ENCODE results near the gene EIPR1.

Gene EIPR1

DNA sequence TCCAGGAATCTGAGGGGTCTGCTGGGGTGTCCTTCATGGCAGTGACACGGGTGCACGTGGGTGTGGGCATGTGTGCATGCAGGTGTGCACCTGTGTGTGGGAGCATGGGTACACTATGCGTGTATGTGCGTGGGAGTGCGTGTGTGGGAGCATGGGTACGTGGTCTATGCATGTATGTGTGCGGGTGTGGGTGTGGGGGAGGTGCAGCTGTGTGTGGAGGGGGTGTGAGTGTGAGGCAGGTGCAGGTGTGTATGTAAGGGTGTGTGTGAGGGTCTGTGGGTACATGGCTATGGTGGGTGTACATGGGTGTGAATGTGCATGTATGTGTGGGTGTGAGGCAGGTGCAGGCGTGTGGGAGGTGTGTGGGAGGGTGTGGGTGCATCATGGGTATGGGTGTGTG lies 36.3 kb downstream of the EIPR1 start:
- H3K36me3 ChIP-seq (ENCODE audit: control insufficient read depth in 2 of 2, insufficient read depth in 2 of 2, low read length in 2 of 2), result peaks cover 0 to 4% of the 10 kb centered on the region in 2 donors
- H3K27me3 ChIP-seq (ENCODE audit: control insufficient read depth in 1 of 2, insufficient read depth in 2 of 2, low read length in 2 of 2), result no peaks in the 10 kb centered on the region
- no peaks in the 10 kb centered on the region for H3K4me1 ChIP-seq (ENCODE audit: control insufficient read depth, insufficient read depth, low read length)
- no peak overlapping the region for H3K27ac ChIP-seq (ENCODE audit: low read length)
- no peaks in the 10 kb centered on the region for H3K9me3 ChIP-seq (ENCODE audit: control insufficient read depth in 2 of 2, low read length in 2 of 2)
- H3K9ac ChIP-seq (ENCODE audit: low read length in 2 of 2), result no peak overlapping the region
- H3K4me3 ChIP-seq (ENCODE audit: low read length in 2 of 2), result no peak overlapping the region

DNA sequence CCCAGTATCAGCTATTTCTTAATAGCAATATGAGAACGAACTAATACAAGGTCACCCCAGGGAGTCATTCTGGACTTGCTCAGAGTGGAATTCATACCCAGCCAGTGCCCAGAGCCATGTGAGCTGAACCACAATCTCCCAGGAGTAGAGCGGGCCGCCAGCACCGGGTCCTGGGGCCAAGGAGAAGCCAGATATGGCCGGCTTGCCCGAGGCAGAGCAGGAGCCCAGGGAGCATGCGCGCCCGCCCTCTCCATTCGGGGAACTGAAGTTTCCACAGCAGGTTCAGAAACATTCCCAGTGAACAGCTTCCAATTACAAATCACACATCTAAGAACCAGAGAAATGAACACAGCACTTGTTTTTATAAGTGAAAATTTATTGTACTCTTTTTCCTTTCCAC lies 37.5 kb downstream of the EIPR1 start:
- Histone ChIP-seq H3K9ac (ENCODE audit: low read length in 2 of 2) (no peak overlapping the region), H3K9me3 (ENCODE audit: control insufficient read depth in 2 of 2, low read length in 2 of 2) (no peaks in the 10 kb centered on the region), H3K27ac (ENCODE audit: low read length) (no peak overlapping the region), H3K27me3 (ENCODE audit: control insufficient read depth in 1 of 2, insufficient read depth in 2 of 2, low read length in 2 of 2) (no peaks in the 10 kb centered on the region), H3K4me1 (ENCODE audit: control insufficient read depth, insufficient read depth, low read length) (no peaks in the 10 kb centered on the region), H3K4me3 (ENCODE audit: low read length in 2 of 2) (no peak overlapping the region), H3K36me3 (ENCODE audit: control insufficient read depth in 2 of 2, insufficient read depth in 2 of 2, low read length in 2 of 2) (peaks cover 0 to 4% of the 10 kb centered on the region in 2 donors)

DNA sequence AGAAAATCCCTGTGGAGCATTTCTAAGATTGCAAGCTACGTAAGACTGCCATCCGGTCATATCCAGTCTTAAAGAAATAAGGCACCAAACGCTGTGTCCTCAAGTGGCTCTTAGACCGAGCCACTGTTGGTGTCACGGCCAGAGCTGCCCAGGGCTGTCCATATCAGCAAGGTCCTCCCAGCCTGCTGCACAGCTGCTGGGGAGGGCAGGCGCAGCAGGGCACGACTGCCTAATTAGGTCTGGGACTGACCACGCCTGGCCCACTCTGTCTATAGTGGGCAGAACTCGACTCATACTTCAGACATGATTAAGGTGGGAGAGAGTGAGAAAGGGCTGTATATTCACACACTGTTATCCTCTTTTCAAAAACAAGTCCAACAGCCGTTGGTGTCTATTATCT lies 39.3 kb downstream of the EIPR1 start:
- no peak overlapping the region for H3K4me3 ChIP-seq (ENCODE audit: low read length in 2 of 2)
- H3K27me3 ChIP-seq (ENCODE audit: control insufficient read depth in 1 of 2, insufficient read depth in 2 of 2, low read length in 2 of 2), result no peaks in the 10 kb centered on the region
- no peak overlapping the region for H3K27ac ChIP-seq (ENCODE audit: low read length)
- peaks cover 3 to 10% of the 10 kb centered on the region in 2 donors for H3K36me3 ChIP-seq (ENCODE audit: control insufficient read depth in 2 of 2, insufficient read depth in 2 of 2, low read length in 2 of 2)
- H3K4me1 ChIP-seq (ENCODE audit: control insufficient read depth, insufficient read depth, low read length), result no peaks in the 10 kb centered on the region
- no peak overlapping the region for H3K9ac ChIP-seq (ENCODE audit: low read length in 2 of 2)
- no peaks in the 10 kb centered on the region for H3K9me3 ChIP-seq (ENCODE audit: control insufficient read depth in 2 of 2, low read length in 2 of 2)

DNA sequence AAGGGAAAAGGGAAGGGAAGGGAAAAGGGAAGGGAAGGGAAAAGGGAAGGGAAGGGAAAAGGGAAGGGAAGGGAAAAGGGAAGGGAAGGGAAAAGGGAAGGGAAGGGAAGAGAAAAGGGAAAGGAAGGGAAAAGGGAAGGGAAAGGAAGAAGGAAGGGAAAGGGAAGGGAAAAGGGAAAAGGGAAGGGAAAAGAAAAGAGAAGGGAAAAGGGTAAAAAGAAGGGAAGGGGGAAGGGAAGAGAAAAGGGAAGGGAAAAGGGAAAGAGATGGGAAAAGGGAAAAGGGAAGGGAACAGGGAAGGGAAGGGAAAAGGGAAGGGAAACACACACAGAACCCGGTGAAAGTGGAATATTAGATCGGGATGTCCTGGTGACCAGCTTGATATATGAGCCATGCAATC lies 40.8 kb downstream of the EIPR1 start:
- H3K9me3 ChIP-seq (ENCODE audit: control insufficient read depth in 2 of 2, low read length in 2 of 2), result no peaks in the 10 kb centered on the region
- no peaks in the 10 kb centered on the region for H3K4me1 ChIP-seq (ENCODE audit: control insufficient read depth, insufficient read depth, low read length)
- H3K27me3 ChIP-seq (ENCODE audit: control insufficient read depth in 1 of 2, insufficient read depth in 2 of 2, low read length in 2 of 2), result no peaks in the 10 kb centered on the region
- H3K4me3 ChIP-seq (ENCODE audit: low read length in 2 of 2), result no peak overlapping the region
- no peak overlapping the region for H3K9ac ChIP-seq (ENCODE audit: low read length in 2 of 2)
- peaks cover 3 to 10% of the 10 kb centered on the region in 2 donors for H3K36me3 ChIP-seq (ENCODE audit: control insufficient read depth in 2 of 2, insufficient read depth in 2 of 2, low read length in 2 of 2)
- H3K27ac ChIP-seq (ENCODE audit: low read length), result no peak overlapping the region

DNA sequence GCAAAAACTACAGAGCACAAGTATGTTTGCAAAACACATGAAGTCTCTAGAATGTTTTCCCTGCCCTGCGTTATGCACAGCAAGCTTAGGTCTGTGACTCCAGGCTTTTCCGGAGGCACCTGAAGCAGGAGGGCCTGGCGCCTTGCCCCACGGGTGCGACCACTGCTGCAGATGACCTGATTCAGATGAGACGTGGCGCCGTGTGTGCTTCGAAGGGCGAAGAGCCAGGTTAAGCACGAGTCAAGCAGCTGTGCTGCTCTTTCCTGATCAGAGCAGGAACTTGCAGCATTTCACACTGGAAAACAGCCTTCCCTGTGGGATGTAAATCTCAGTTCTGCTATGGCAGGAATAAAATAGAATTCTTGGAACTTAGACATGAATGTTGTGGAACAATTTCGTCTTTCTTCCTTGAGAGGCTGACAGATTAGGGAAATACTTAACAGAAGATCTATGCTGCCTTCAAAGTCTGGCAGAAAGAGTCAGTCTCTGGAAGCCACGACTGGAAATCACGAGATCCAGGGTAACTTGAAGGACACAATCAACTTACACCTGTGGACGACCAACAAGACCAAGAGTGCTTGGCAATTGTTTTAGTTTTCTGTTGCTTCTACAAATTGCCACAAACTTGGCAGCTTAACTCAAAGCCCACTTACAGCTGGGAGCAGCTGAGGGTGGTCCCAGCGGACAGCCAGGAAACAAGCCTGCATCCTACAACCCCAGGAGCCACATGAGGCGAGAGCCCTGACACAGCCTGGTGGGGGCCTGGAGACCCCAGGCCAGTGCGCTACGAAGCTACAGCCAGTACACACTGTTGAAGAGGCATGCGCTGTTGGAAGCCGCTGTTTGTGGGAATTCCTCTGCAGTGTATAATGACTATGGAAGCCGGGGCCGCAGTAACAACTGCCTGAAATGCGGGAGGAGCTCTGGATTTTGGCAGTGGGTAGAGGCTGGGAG lies 42.9 kb downstream of the EIPR1 start:
- H3K4me1 ChIP-seq (ENCODE audit: control insufficient read depth, insufficient read depth, low read length), result no peaks in the 10 kb centered on the region
- no peak overlapping the region for H3K4me3 ChIP-seq (ENCODE audit: low read length in 2 of 2)
- peaks cover 13 to 17% of the 10 kb centered on the region in 2 donors for H3K36me3 ChIP-seq (ENCODE audit: control insufficient read depth in 2 of 2, insufficient read depth in 2 of 2, low read length in 2 of 2)
- H3K27me3 ChIP-seq (ENCODE audit: control insufficient read depth in 1 of 2, insufficient read depth in 2 of 2, low read length in 2 of 2), result no peaks in the 10 kb centered on the region
- H3K9me3 ChIP-seq (ENCODE audit: control insufficient read depth in 2 of 2, low read length in 2 of 2), result no peaks in the 10 kb centered on the region
- H3K9ac ChIP-seq (ENCODE audit: low read length in 2 of 2), result no peak overlapping the region
- H3K27ac ChIP-seq (ENCODE audit: low read length), result no peak overlapping the region

DNA sequence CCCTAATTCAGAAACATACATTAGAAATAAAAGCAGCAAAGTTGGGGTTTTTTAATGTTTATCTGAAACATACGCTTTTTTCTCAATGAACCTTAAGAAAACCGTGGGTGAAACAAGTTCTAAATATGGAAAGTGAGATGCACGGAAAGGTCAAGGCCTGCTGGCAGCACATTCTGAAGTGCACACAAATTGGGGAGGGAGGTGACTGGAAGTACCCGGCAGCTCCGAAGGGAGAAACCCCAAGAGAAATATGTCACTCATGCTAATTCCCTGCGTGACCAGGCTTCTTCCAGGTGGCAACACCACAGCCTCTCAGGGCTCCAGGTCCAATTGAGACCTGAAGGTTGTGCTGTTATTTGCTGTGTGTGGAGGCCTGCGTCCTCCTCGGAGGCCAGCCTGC lies 45.5 kb downstream of the EIPR1 start:
- no peaks in the 10 kb centered on the region for H3K9me3 ChIP-seq (ENCODE audit: control insufficient read depth in 2 of 2, low read length in 2 of 2)
- peaks cover 13% of the 10 kb centered on the region in 2 donors for H3K36me3 ChIP-seq (ENCODE audit: control insufficient read depth in 2 of 2, insufficient read depth in 2 of 2, low read length in 2 of 2)
- H3K9ac ChIP-seq (ENCODE audit: low read length in 2 of 2), result no peak overlapping the region
- H3K4me1 ChIP-seq (ENCODE audit: control insufficient read depth, insufficient read depth, low read length), result no peaks in the 10 kb centered on the region
- no peak overlapping the region for H3K4me3 ChIP-seq (ENCODE audit: low read length in 2 of 2)
- H3K27ac ChIP-seq (ENCODE audit: low read length), result no peak overlapping the region
- H3K27me3 ChIP-seq (ENCODE audit: control insufficient read depth in 1 of 2, insufficient read depth in 2 of 2, low read length in 2 of 2), result no peaks in the 10 kb centered on the region

DNA sequence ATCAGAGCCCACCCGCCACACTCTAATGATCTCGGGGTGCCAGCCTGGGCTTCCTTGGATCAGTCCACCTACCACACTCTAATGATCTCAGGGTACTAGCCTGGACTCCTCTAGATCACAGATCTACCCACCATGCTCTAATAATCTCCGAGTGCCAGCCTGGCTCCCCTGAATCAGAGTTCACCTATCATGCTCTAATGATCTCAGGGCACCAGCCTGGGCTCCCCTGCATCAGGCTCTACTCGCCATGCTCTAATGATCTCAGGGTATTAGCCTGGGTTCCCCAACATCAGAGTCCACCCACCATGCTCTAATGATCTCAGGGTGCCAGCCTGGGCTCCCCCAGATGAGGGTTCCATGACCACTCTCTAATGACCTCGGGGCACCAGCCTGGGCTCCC lies 48.1 kb downstream of the EIPR1 start:
- Histone ChIP-seq H3K27me3 (ENCODE audit: control insufficient read depth in 1 of 2, insufficient read depth in 2 of 2, low read length in 2 of 2) (no peaks in the 10 kb centered on the region), H3K4me3 (ENCODE audit: low read length in 2 of 2) (no peak overlapping the region), H3K27ac (ENCODE audit: low read length) (no peak overlapping the region), H3K9me3 (ENCODE audit: control insufficient read depth in 2 of 2, low read length in 2 of 2) (no peaks in the 10 kb centered on the region), H3K9ac (ENCODE audit: low read length in 2 of 2) (no peak overlapping the region), H3K4me1 (ENCODE audit: control insufficient read depth, insufficient read depth, low read length) (no peaks in the 10 kb centered on the region), H3K36me3 (ENCODE audit: control insufficient read depth in 2 of 2, insufficient read depth in 2 of 2, low read length in 2 of 2) (peaks cover 11 to 13% of the 10 kb centered on the region in 2 donors)

DNA sequence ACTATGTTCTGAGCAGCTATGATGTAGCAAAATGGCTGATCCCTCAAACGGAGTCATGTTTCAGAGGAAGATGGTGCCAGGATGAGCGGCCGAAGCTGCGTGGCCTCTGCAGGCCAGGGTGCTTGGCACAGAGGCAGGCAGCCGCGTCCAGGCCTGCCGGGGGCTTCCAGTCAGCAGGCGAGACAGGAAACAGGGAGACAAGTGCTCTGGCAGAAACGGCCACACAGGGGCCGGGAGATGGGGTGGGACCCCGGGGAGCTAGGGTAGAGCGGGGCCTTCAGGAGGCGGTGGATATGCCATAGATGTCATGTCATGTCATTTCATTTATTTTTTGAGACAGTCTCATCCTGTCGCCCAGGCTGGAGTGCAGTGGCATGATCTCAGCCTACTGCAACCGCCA lies 50.7 kb downstream of the EIPR1 start:
- no peak overlapping the region for H3K9ac ChIP-seq (ENCODE audit: low read length in 2 of 2)
- H3K36me3 ChIP-seq (ENCODE audit: control insufficient read depth in 2 of 2, insufficient read depth in 2 of 2, low read length in 2 of 2), result peaks cover 7 to 11% of the 10 kb centered on the region in 2 donors
- H3K27me3 ChIP-seq (ENCODE audit: control insufficient read depth in 1 of 2, insufficient read depth in 2 of 2, low read length in 2 of 2), result no peaks in the 10 kb centered on the region
- H3K4me1 ChIP-seq (ENCODE audit: control insufficient read depth, insufficient read depth, low read length), result no peaks in the 10 kb centered on the region
- no peak overlapping the region for H3K27ac ChIP-seq (ENCODE audit: low read length)
- H3K9me3 ChIP-seq (ENCODE audit: control insufficient read depth in 2 of 2, low read length in 2 of 2), result no peaks in the 10 kb centered on the region
- no peak overlapping the region for H3K4me3 ChIP-seq (ENCODE audit: low read length in 2 of 2)

DNA sequence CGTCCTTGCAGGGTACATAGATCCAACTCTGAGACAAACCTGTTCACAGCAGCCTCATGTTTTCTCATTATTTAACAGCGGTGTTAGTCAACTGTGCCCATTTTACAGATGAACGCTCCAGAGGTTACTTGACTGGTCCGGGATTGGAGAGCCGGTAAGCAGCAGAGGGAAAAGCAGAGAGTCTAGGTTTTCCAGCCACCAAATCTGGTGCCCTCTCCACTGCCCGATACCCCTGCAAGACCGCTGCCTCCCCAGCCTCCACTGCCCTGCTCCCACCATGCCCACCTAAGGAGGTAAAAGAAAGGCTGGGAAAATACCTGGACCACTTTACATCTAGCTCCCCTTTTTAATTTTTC lies 51.5 kb downstream of the EIPR1 start:
- Histone ChIP-seq H3K27ac (ENCODE audit: low read length) (no peak overlapping the region), H3K27me3 (ENCODE audit: control insufficient read depth in 1 of 2, insufficient read depth in 2 of 2, low read length in 2 of 2) (no peaks in the 10 kb centered on the region)

DNA sequence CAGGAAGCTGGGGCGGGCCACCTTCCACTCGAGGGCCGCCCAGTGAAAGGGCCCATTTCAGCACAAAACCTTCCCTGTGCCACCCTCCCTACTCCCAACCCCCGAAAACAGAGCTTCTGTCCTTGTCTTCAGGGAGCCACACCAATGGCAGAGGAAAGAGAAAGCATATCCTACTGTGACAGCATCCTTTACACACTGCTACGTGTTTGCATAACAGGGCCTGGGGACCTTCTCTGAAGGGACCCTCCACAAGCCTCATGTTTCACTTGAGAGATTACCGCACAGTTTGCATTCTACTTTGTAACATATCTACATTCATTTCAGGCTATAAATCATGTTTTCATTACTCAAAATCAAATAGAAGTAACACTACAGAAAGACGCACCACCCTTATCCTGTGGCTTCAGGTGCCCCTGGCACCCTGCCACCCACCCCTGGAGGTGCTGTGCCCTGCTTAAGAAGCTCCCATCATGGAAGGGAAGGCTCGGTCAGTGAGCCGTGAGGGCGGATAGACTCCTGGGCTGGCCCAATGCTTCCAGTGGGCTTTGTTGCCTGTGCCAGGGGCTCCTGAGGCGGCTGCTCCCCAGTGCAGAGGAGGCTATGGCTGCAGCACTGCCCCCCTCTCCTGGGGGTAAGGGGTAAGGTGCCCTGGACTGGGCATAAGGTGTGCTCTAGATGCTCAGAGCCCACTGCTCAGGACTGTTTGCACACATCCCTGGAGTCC lies 52.0 kb downstream of the EIPR1 start:
- H3K36me3 ChIP-seq (ENCODE audit: control insufficient read depth in 2 of 2, insufficient read depth in 2 of 2, low read length in 2 of 2), result peaks cover 4 to 6% of the 10 kb centered on the region in 2 donors
- no peak overlapping the region for H3K4me3 ChIP-seq (ENCODE audit: low read length in 2 of 2)
- no peaks in the 10 kb centered on the region for H3K27me3 ChIP-seq (ENCODE audit: control insufficient read depth in 1 of 2, insufficient read depth in 2 of 2, low read length in 2 of 2)
- no peak overlapping the region for H3K9ac ChIP-seq (ENCODE audit: low read length in 2 of 2)
- H3K9me3 ChIP-seq (ENCODE audit: control insufficient read depth in 2 of 2, low read length in 2 of 2), result no peaks in the 10 kb centered on the region
- H3K27ac ChIP-seq (ENCODE audit: low read length), result no peak overlapping the region
- no peaks in the 10 kb centered on the region for H3K4me1 ChIP-seq (ENCODE audit: control insufficient read depth, insufficient read depth, low read length)

More for the DNA sequence above, 51.5 kb downstream of the EIPR1 start:
- Histone ChIP-seq H3K4me1 (ENCODE audit: control insufficient read depth, insufficient read depth, low read length) (no peaks in the 10 kb centered on the region), H3K36me3 (ENCODE audit: control insufficient read depth in 2 of 2, insufficient read depth in 2 of 2, low read length in 2 of 2) (peaks cover 7 to 11% of the 10 kb centered on the region in 2 donors), H3K4me3 (ENCODE audit: low read length in 2 of 2) (no peak overlapping the region), H3K9me3 (ENCODE audit: control insufficient read depth in 2 of 2, low read length in 2 of 2) (no peaks in the 10 kb centered on the region), H3K9ac (ENCODE audit: low read length in 2 of 2) (no peak overlapping the region)
